Activated CD4-positive, alpha-beta T cell treated with anti-CD3 and anti-CD28 coated beads, Interleukin-2, amount 50 U/mL, for 16 hours (primary cell): ENCODE data around the gene TAF8.
"Not testable (repeated sequence)": the region's sequence is repeated elsewhere in the genome, so short reads cannot be mapped to it uniquely, and the experiment has no call there.

ENCODE experiments used
- DNase-seq: peaks from one replicate; pipeline ENCODE4 v3.0.0-alpha.2; 2020

TAF8 gene

DNA sequence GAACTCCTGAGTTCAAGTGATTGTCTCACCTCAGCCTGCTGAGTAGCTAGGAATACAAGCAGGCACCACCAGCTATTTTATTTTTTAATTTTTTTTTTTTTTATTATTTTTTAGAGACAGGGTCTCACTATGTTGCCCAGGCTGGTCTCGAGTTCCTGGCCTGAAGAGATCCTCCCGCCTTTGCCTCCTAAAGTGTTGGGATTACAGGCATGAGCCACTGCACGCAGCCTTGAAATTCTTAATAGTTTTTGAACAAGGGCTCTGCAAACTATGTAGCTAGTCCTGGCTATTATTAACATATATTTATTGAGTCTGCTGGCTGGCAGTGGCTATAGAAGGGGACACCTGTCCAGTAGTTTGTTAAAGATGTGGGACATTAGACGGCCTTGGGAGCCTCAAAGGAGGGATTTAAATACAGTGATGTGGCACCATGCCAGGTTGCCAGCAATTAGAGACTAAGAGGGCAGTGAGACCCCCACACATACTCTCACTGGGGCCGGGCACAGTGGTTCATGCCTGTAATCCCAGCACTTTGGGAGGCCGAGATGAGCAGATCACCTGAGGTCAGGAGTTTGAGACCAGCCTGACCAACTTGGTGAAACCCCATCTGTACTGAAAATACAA, 21.1 kb upstream of the TAF8 start:
- no peak for DNase-seq

DNA sequence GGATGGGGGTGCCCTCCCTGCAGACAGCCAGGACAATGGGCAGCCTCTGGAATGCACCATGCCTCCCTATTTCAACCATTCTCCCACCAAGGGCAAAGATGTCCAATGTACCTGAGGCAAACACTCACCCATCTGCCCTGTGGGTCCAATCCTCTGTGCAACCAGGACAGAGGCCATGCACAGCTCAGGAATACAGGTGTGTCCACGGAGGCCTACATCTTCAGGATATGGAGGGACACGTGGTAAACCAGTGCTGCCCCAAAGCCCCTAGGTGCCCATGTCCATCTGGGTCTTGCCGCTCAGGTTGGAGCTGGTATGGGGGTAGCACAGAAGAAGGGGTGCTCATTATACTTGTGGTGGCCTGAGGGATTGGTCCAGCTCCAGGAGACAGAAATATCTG, 20.4 kb upstream of the TAF8 start:
- no peak for DNase-seq

DNA sequence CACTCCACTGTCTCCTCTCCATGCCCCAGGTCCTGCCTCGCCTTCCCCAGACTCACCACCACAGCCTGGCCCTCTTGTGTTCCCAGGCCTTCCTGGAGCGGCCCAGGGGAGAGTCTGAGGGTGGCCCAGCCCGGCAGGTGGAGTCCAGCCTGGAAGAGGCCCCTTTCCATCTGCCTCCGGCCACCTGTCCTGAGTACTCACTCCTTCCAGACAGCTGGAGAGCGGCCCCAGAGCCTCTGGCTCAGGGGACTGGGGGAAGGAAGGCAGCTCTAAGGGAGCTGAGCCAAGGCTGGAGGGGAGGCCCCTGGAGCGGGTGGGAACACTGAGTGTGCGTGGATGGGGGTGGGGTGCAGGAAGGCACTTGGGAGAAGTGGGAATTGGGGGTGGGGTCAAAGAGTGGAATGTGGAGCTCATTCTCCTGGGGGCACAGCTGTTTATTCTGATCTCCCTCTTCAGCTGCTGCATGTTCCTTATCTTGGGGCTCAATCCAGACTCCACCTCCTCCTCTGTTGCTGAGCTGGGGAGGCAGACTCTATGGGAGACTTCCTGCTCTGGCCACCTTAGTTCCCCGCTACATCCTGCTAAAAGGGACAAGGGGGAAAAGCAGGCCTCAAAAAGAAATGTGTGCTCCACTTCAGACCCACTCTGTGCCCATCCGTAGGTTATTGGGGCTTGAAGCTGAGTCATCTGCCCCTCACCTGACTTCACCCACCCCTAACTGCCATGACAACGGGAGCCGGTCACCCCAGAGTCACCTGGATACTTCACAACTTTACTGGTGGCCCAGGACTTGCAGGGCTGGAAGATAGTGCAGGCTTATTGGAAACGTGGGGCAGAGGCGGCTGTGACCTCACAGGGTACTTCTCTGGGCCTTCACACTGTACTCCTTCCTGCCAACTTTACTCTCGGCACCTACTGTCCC, 19.5 kb upstream of the TAF8 start:
- DNase-seq: peak; percentile 52

DNA sequence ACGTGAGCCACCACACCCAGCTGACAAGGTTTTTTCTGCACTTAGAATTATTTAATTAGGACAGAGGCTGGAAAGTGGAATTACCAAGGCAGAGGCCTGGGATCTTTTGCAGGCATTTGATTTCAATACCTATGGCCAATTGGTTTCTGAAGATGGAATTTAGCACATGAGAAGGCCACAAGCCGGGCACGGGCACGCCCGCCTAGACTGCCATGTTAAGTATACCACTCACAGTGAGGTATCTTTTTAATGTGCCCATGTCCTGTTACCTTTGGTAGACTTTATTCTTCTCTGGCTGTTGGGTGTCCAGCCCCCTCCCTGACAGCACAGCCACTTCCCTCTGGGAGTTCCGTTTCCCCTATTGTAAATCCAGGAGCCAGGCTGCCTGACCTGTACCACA, 18.0 kb upstream of the TAF8 start:
- DNase-seq: no peak

DNA sequence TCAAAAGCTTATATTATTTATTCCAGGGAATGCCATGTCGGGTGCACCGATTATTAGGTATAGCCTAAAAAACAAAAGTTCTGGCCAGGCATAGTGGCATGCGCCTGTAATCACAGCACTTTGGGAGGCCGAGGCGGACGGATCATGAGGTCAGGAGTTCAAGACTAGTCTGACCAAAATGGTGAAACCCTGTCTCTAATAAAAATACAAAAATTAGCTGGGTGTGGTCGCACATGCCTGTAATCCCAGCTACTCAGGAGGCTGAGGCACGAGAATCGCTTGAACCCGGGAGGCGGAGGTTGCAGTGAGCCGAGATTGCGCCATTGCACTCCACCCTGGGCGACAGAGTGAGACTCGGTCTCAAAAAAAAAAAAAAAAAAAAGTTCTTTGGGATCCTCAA, 12.7 kb upstream of the TAF8 start:
- not testable (repeated sequence) for DNase-seq

DNA sequence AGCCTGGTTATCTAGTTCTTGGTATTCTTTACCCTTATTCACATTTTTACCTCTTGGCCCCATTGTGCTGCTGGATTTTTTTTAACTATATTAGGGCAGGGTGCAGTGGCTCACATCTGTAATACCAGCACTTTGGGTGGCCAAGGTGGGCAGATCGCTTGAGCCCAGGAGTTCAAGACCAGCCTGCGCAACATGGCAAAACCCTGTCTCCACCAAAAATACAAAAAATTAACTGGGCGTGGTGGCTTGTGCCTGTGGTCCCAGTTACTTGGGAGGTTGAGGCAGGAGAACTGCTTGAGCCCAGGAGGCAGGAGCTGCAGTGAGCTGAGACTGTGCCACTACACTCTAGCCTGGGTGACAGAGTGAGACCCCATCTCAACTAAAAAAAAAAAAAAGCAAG, 12.2 kb upstream of the TAF8 start:
- DNase-seq: no peak

DNA sequence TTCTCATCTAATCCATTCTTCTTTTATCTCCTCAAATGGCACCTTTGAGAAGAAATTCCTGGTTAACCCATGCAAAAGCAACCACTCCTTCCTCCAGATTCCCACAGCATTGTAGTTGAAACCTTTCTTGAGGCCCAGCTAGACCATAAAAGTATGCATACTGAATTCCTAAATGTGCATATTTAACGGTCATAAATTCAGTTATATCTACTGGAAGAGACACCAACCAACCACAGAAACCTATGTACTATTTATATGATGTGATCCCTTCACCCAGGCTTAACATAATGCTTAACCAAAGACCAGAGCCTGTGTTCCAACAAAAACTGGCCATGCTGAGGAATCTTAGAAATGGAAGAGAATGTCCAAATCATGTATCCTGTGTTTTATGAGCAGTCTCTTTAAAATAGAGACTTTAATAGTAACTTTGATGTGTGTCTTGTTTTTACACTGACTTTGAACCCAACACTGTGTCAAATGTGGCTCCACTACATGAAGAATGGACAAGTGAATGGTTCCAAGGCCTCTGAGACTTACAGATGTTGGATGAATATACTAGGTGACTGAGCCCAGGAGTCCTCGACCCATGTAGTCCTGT, 11.4 kb upstream of the TAF8 start:
- DNase-seq: peak; percentile 43

DNA sequence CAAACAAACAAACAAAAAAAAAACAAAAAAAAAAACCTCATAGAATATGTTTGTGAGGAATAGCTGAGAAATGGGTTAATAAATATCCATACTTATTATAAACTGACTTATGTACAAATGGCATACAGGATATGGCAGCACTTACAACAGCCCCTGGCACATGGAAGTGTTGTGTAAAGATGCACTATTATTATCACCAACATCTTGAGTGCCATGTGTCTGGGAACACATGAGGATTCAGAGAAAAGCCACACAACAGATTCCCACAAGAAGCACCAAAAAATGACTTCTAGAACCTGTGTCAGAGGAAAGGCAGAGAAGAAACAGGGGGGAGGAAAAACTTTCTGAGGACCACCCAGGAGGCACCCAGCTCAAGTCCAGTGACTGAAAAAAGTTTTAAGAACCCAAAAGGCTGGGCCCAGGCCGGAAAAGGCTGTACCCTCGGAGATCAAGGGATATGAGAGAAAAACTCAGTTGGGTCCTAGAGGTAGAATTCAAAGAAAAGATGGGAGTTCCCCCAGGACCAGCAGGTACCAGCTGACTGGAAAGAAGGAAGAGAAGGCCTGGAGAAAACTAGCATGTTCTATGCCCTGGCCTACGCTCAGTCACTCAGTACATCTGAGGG, 9.4 kb upstream of the TAF8 start:
- DNase-seq: no peak

DNA sequence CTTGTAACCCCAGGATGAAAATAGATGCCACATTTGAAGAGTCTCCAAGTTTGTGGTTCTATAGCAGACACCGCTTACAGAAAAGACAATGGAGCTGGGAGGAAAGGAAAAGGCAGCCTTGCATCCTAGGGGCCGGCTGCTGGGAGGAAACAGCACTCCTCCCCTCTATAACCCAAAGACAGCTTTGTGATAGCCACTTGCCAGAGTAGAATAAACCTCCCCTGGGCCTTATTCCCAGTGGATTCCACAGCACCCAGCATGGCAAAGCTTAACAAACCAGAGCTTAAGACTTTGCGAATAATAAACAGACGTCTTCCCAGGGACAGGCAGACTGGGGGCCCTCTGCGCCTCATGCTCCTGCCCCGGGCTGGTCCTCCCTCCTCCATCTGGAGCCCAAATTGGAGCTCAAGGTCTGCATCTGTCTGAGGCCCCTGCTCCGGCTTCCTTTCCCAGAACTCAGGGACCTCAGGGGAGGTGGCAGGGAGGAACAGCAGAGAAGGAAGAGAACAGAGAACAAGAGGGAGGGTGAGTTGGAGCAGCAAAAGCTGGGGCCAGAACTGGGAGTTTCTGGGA, 8.8 kb upstream of the TAF8 start:
- no peak for DNase-seq

DNA sequence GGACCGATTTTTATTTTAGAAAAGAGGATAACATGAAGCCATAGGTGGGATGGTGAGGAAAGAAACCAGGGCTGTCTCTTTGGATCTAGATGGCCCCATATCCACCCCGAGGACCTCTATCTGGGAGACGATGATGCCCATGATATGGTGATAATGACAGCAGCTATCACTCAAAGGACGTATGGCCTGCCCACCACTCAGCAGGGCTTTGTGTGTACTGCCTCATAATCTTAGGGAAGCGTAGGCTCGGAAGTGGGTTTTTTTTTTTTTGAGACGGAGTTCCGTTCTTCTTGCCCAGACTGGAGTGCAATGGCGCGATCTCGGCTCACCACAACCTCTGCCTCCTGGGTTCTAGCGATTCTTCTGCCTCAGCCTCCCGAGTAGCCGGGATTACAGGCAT, 8.2 kb upstream of the TAF8 start:
- no peak for DNase-seq

DNA sequence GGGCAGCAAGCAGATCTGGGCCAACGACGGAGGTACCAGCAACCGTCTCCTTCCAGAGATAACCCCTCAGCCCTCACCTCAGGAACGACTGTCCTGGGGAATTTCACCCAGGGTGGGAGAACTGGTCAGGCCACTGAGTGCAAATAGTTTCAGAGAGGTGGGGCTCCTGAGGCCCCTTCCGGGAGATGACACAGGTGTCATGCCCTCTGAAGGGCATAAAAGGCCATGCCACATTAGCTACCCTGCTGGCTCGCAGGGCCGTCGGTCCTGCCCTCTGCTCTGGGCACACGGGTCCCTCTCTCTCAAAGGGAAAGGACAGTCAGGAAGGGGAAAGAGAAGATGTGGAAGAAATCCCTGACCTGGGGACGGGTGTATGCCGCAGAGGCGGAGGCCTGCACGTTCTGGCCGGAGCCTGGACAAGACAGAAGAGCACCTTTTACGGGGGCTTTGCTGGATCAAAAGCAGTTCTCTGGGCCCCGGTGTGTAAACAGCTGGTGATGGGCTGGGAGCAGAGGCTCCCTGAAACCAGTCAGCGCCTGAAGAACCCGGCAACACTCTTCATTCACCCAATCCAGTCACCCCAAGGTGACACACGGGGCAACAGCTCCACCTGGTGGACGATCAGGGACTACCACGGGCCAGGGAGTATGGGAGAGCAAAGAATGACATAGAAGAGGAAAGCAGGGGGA, 6.4 kb upstream of the TAF8 start:
- peak; percentile 94 for DNase-seq

DNA sequence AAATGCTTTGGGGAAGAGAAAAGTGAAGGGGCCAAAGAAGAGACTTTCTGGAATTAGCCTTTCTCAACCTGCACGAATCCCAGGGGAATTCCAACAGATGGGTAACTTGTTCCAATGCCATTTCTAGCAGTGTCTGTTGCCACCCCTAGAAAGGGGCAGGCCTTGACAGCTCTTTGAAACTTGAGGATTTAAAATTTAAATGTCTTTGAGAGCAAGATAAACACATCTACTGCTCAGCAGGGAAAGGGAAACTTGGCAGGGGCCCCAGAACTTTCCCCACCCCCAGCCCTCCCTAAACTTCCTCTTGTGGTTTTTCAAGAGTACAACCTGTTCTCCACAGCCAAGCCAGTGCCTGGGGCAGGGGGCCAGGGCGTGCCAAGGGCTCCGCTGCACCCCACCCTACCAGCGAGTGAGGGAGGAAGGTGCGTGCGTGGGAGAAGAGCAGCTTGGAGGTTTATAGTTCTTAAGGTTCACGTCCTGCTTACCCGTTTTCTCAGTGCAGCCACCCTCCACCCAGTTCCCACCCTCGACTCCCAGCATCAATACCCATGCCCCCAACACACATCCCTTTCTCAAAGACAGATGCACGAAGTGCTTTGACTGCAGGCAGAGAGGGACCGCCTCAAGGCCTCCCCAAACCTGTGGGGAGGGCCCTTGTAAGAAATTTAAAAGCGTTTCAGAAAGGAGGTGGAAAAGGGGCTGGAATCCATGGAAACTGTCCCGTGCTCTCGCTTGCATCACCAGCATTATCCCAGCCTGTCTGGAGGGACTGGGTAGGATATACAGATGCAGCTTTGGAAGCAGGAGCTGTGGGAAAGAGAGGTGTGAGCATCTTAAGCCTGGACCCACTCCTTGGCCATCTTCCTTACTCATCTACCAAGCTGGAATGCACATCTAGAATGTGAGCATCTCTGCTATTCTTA, 4.5 kb upstream of the TAF8 start:
- peak; percentile 63 for DNase-seq

DNA sequence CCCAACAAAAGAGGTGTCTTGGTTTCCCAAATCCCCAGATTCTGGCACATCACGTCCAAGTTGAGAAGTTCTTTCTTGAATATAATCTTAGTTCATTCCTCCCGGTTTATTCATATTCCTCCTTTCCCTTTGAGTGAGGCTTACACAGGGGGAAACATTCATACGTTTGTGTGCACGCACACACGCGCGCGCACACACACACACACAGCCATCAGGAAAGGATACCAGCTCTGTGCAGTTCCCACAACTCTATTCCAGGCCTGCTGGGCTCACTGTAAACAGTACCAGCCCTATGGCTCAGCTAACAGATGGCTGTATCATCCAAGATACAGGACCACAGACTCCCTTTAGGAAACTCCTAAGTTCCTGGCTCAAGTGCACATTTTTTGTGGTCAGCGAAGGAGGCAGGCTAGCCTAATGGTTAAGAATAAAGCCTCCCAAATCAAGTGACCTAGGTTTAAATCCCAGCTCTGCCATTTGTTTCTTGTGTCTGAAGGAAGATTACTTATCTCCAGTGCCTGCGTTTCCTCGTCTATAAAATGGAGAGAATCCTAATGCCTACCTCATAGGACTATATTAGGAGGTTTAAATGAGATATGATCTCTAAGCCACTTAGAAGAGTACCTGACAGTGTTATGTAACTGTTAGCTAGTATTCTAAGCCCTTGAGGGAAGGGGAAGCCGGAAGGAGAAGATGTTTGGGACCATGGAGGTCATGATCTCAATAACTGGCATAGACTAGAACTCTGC, 3.7 kb upstream of the TAF8 start:
- DNase-seq: no peak

DNA sequence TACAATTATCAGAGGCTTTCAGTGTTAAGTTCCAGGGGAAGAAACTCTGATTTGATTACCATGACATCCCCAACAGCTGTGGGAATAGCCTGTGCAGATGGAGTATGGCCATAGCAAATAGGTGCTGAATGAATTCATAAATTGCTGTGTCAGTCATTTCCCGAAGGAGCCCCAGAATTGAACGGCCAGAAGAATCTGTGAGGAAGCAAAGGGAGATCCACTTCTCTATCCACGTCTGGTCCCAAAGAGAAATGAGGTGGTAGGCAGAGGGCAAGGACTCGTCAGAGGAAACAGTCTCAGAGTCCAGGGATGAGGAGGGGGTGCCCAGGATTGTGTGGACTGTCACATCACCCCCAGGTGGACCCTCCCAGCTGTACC, 3.1 kb upstream of the TAF8 start:
- DNase-seq: no peak

DNA sequence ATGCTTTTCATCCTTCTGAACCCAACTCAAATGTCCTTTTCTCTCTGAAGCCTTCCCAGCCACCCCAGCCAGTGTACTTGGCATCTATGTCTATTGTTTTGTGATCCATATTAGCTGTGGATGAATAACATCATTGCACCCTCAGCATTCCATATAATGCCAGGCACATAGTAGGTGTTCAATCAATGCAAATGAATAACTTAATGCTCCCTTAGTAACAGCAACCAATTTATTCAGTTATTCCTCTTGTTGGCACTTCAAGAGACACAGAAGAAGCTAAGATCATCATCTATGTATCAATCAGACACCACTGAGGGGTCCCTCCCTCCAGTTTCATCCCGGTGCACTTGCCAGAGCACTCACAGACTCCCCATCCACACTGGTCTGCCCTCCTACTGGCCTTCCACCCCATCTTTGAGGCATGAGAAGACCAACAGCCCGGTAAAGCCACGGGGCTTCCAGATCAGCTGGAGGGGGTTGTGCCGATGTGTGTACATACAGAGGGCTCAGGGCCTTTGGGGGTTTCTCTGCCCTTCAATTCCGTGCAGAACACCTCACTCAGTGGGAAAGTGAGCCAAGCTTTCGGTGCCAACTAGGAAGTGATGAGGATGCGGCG, 2.4 kb upstream of the TAF8 start:
- DNase-seq: no peak

DNA sequence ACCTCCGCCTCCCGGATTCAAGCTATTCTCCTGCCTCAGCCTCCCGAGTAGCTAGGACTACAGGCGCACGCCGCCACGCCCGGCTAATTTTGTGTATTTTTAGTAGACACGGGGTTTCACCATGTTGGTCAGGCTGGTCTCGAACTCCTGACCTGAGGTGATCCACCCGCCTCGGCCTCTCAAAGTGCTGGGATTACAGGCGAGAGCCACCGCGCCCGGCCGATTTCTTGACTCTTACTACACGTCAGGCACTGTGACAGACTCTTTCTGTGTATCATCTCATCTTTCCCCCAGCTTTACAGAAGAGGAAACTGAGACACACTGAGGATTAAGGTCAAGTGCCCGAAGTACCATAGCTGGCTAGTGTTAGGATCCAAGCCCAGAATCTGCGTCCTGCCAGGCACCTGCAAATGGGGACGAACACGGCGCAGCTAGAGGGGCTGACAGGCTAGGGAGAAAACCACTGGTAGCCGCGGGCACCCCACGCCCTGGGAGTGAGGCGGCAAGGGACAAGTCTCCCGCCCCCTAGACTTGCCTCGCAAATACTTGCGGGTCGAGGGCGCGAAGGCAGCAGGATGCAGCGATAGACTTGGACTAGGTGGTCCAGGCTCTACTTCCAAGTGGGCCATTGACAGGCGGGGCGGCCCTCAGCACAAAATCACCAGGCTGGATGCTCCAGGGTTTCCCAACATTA, 1.1 kb upstream of the TAF8 start:
- DNase-seq: no peak

DNA sequence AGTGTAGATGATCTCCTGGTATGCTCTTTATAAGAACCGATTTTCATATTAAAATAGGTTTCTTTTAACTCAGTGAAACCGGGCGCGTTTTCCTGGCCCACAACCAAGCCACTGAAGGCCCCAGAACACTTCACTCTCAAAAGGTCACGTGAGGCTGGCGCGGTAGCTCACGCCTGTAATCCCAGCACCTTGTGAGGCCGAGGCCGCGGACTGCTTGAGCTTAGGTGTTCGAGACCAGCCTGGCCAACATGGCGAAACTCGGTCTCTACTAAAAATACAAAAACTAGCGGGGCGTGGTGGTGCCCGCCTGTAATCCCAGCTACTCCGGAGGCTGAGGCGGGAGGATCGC, 402 bp upstream of the TAF8 start:
- DNase-seq: peak; percentile 44

DNA sequence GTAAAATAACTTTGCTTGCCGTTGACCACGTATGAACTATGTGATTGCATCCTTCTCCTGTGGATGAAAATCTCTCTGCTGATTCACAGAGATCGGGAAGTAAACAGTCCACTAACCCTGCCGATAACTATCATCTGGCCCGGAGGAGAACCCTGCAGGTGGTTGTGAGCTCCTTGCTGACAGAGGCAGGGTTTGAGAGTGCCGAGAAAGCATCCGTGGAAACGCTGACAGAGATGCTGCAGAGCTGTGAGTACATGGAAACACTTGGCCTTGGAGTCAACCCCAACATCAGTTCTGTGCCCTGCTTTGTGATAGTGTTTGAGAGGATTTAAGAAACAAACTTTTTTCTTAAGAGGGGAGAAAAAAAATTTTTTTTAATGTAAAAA, 937 bp downstream of the TAF8 start:
- DNase-seq: no peak

DNA sequence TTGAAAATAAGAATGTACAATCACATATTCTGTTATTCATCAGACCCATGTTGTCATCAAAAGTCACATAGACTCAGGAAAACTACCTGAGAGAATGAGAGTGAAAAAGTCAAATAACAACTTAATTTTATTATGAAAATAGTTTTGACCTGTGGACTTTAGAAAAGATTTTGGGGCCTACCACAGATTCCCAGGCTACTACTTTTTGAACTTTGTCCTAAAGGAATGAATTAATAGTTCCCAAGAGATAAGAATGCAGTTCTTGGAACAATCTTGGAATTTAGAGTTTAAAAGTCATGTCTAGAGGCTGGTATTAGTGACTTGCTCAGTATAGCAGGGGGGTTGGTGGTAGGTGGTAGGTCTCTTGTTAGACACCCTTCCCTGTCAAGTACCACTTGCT, 3.3 kb downstream of the TAF8 start:
- DNase-seq: no peak

DNA sequence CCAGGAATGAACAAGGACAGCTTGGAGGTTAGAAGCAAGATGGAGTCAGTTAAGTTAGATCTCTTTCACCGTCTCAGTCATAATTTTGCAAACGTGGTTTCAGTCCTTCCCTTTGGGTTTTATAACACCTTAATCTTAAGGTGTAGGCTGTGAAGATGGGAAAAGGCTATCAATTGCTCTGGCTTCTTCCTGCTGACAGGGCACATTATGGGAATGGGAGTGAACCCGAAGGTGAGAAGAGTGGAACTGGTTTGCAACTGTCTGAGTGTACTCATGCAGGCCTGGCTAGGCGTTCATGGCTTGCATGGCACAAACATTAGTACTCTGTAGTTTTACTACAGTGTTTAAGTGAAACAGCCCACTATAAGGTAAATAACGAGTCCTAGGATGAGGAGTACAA, 9.4 kb downstream of the TAF8 start:
- no peak for DNase-seq
